ENCODE measurements around the gene ALPG. TPM values are rescaled to one million over a fixed set of nuclear protein-coding genes. Genes with fewer than 3 reads are reported as not detected.
"Not testable (repeated sequence)": the region's sequence is repeated elsewhere in the genome, so short reads cannot be mapped to it uniquely, and the experiment has no call there.

ALPG gene
- total RNA-seq, 4 donors from 2014 or later = not detected

DNA sequence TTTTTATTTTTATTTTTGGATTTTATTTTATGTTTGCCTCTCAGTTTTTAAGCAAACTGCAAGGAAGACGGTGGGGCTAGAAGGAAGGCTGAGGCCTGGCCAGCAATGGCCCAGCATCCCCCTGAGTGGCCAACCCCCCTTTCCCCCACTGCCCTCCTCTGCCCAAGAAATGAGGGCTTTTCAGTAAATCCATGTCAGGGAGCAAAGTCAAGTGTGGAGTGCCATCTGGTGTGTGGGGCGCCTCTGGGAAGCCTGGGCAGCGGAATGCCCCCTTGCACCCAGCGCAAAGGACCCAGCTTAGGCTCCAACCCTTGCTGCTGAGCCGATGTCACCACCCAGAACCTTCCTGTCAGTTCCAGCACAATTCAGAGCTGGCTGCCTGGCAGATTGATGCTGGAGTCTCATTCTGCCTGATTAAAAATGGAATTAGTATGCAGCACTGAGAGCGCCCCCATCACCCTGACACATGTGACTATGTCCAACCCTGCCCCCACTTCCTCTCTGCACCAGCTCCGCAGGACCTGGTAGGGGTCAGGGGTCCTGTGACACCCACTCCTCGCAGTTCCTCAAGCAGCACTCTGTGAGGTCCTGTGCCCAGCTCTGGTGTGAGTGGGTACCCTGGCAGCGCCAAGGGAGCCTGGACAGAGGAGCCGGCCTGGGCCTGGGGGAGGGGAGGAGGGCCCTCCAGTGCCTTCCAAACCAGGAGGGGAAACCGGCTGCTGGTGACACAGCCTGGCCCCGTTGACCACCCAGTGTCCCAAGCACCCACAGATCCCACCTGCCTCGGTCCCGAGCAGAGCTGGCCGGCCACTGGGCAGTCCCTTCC lies 37.3 kb upstream of the ALPG start:
- no peaks in the 10 kb centered on the region for H3K36me3 ChIP-seq
- TF ChIP-seq POLR2A (IDR thresholded peaks at IDR 0.05) = no peak
- TF ChIP-seq, protein P1, sequence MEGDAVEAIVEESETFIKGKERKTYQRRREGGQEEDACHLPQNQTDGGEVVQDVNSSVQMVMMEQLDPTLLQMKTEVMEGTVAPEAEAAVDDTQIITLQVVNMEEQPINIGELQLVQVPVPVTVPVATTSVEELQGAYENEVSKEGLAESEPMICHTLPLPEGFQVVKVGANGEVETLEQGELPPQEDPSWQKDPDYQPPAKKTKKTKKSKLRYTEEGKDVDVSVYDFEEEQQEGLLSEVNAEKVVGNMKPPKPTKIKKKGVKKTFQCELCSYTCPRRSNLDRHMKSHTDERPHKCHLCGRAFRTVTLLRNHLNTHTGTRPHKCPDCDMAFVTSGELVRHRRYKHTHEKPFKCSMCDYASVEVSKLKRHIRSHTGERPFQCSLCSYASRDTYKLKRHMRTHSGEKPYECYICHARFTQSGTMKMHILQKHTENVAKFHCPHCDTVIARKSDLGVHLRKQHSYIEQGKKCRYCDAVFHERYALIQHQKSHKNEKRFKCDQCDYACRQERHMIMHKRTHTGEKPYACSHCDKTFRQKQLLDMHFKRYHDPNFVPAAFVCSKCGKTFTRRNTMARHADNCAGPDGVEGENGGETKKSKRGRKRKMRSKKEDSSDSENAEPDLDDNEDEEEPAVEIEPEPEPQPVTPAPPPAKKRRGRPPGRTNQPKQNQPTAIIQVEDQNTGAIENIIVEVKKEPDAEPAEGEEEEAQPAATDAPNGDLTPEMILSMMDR (IDR thresholded peaks at IDR 0.05) = no peak
- peak in 1 of 3 donors; percentile 41 for DNase-seq
- no peaks in the 10 kb centered on the region for H3K4me1 ChIP-seq
- no peaks in the 10 kb centered on the region for H3K27me3 ChIP-seq
- H3K27ac ChIP-seq = no peak overlapping the region
- H3K9me3 ChIP-seq = no peaks in the 10 kb centered on the region
- H3K4me3 ChIP-seq = no peak overlapping the region

DNA sequence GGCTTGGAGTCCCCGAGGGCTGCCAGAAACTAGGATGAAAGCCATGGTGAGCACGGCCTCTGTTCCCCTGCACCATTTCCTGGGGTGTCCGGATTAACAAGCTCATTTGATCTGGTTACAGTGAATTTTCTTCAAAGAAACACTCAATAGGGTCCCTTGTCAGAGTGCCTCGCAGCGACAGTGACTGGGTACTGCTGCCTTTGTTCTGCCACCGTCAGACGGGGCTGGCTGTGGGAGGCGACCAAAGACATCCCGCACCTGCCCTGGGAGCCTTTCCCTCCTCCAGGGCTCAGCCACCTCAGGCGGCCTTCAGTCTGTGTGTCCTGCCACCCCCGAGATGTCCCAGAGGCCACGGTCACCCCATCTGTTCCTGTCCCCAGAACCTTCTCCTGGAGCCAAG lies 36.6 kb upstream of the ALPG start:
- not testable (repeated sequence) for H3K9me3 ChIP-seq, DNase-seq, H3K27me3 ChIP-seq, H3K27ac ChIP-seq, H3K36me3 ChIP-seq, H3K4me1 ChIP-seq, H3K4me3 ChIP-seq

- H3K27ac ChIP-seq = no peak overlapping the region
- peak in 1 of 3 donors; percentile 32 for DNase-seq
- H3K27me3 ChIP-seq = no peaks in the 10 kb centered on the region
- no peak for TF ChIP-seq POLR2A (IDR thresholded peaks at IDR 0.05)
- TF ChIP-seq, protein P1 (IDR thresholded peaks at IDR 0.05) = no peak
- no peaks in the 10 kb centered on the region for H3K36me3 ChIP-seq
- H3K9me3 ChIP-seq = no peaks in the 10 kb centered on the region
- H3K4me3 ChIP-seq = no peak overlapping the region
- H3K4me1 ChIP-seq = no peaks in the 10 kb centered on the region
Observed at GRCh38 chr2:232372231-232373208, 34.1 kb upstream of the ALPG start.

- H3K27me3 ChIP-seq = no peaks in the 10 kb centered on the region
- DNase-seq = no peak
- no peaks in the 10 kb centered on the region for H3K4me1 ChIP-seq
- no peaks in the 10 kb centered on the region for H3K36me3 ChIP-seq
- no peaks in the 10 kb centered on the region for H3K9me3 ChIP-seq
- no peak overlapping the region for H3K27ac ChIP-seq
- TF ChIP-seq, protein P1 (IDR thresholded peaks at IDR 0.05) = no peak
- TF ChIP-seq POLR2A (IDR thresholded peaks at IDR 0.05) = no peak
- H3K4me3 ChIP-seq = no peak overlapping the region
Observed at GRCh38 chr2:232374356-232374755, 32.3 kb upstream of the ALPG start.

DNA sequence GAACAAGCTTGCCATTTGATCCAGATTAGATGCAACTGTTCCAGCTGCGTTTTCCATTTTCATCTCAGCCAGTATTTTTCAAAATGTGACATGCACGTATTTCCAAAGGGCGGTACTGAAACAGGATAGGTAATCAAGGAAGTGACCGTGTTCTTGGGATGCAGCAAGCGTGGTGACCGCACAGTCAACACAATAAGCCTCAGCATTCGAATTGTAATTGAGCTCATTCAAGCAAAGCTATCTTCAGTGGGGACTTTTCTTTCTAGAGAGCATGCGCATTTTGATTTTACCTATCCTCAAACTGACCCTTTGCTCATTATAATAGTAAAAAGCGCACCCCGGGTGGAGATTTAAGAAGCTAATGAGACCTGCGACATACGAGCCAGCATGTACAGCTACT lies 31.5 kb upstream of the ALPG start:
- H3K9me3 ChIP-seq = no peaks in the 10 kb centered on the region
- H3K27ac ChIP-seq = no peak overlapping the region
- H3K4me1 ChIP-seq = no peaks in the 10 kb centered on the region
- H3K27me3 ChIP-seq = no peaks in the 10 kb centered on the region
- H3K4me3 ChIP-seq = no peak overlapping the region
- DNase-seq = no peak
- no peaks in the 10 kb centered on the region for H3K36me3 ChIP-seq
- TF ChIP-seq POLR2A (IDR thresholded peaks at IDR 0.05) = no peak
- TF ChIP-seq, protein P1 (IDR thresholded peaks at IDR 0.05) = no peak

GRCh38 chr2:232376260-232376659 lies 30.4 kb upstream of the ALPG start:
- no peaks in the 10 kb centered on the region for H3K36me3 ChIP-seq
- H3K27me3 ChIP-seq = no peaks in the 10 kb centered on the region
- TF ChIP-seq, protein P1 (IDR thresholded peaks at IDR 0.05) = no peak
- no peak for TF ChIP-seq POLR2A (IDR thresholded peaks at IDR 0.05)
- H3K4me1 ChIP-seq = no peaks in the 10 kb centered on the region
- no peak overlapping the region for H3K27ac ChIP-seq
- DNase-seq = no peak
- H3K9me3 ChIP-seq = no peaks in the 10 kb centered on the region
- H3K4me3 ChIP-seq = no peak overlapping the region
